Cardiac fibroblast (primary cell): ENCODE measurements around the gene MAMDC4.

Experiments used
- DNase-seq, 2 donors: peaks; one replicate each; pipeline versions ENCODE4 v3.0.0 to v3.0.0-alpha.2; 2010; ENCODE audit warnings: low read depth in 2 of 2
- H3K4me3 ChIP-seq, 2 donors: replicated peaks in 1 of 2; 1 replicate in 1 of 2; 2 replicates in 1 of 2; pipeline ENCODE4 v1.5.1; 2011; ENCODE audit warnings: low read depth in 2 of 2, low read length in 2 of 2, mild to moderate bottlenecking in 2 of 2, moderate library complexity in 1 of 2
- CTCF ChIP-seq: IDR thresholded peaks from one replicate; pipeline ENCODE4 v1.5.1; 2011; ENCODE audit warnings: low read depth, mild to moderate bottlenecking, low read length, inconsistent platforms

The MAMDC4 gene

DNA sequence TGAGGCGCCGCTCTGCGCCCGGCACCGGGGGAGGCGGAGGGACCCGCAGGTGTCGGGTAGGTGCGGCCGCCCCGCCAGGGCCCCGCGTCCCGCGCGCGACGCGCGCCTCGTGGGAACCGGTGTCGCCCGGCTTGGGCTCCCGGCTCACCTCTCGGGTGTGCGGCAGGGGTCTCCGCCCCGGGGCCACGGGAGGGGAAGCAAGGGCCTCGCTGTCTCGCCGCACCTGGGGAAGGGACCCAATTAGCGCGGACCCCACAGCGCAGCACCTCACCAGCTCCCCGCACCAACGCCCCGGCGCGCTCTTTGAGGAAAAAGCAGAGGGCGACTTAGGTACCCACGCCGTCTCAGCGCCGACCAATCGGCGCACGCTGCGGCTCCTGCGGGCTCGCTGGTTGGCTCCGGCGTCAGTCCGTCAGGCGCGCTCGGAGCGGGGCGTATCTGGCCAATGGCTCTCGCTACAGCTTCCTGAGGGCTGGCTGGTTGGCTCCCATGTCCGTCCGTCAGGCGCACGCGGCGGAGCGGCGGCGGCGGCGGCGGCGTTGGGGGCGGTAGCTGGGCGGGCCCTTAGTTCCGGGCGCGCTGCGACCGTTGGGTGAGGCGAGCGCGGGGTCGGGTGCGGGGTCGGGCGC, 33.9 kb downstream of the MAMDC4 start, which contains the start of gene TRAF2:
Gene TRAF2 (plus strand): TSS at position 567 of the 629 bp plus-strand sequence. CDS start 12,225 bp downstream, outside the sequence.
- H3K4me3 ChIP-seq: peak within 1 kb of the TSS; percentile 71 to 80
- no peak for TF ChIP-seq CTCF
- DNase-seq: peak; percentile 99 to 100

DNA sequence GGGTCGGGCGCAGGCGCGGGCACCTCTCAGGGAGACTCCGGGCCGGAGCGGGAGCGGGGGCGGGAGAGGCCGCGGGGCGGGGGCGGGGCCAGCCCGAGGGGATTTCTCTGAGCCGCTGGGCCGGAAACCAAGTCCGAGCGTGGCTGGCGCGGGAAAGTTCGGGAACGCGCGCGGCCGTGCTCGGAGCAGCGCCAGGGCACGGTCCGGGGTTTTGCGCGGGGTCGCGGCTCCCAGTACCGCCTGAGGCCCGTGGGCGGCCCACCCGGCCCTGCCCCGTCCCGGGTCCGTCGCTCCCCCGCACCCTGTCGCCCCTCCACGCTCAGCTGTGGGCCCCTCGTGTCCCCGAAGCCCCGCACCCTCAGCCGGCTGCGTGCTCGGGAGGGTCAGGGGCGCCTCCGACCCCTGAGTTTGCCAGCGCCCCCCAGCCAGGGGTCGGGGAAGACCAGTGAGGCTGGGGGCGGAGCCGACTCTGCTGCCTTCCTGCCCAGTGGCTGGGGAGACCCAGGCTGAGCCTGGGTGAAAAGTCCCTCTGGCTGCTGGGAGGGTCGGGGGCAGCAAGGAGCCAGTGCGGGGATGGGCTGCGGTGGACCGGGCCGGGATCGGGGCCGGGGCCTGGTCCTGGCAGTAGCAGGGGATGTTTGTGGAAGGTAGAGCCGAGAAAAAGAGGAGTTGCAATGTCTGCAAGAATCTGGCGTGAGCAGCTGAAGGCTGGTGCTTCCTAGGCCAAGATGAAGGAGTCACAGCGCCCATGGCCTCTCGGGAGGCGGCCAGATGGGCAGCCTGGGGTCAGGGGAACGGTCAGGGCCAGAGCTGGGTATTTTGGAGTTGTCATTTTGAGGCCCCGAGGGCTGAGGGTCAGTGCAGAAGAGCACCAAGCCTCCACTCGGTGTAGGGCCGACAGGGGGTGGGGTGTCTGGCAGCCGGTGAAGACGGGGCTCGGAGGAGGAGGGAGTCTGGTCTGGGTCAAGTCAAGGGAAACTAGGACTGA, 34.8 kb downstream of the MAMDC4 start:
- DNase-seq: peak; percentile 12 to 28
- H3K4me3 ChIP-seq: peak overlapping the region; percentile 66 to 80
- TF ChIP-seq CTCF: no peak

DNA sequence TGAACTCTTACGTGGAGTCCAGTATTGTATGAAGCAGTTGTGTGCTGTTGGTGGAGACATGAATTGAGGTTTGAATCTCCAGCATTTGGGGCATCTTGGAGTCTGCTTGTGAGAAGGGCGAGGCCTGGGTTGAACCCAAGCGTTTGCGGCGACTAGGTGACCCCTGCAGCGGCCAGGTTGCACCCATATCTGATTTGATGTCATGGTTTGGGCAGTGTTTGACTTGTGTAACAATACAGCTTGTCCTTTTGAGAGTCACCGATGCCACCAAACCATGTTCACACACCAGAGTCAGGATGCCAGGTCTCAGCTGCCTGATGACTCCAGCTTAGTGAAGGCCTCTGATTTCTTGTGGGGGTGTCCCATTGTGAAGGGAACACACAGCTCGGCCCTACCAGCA, 36.3 kb downstream of the MAMDC4 start:
- DNase-seq: no peak
- no peak for TF ChIP-seq CTCF
- no peak overlapping the region for H3K4me3 ChIP-seq

DNA sequence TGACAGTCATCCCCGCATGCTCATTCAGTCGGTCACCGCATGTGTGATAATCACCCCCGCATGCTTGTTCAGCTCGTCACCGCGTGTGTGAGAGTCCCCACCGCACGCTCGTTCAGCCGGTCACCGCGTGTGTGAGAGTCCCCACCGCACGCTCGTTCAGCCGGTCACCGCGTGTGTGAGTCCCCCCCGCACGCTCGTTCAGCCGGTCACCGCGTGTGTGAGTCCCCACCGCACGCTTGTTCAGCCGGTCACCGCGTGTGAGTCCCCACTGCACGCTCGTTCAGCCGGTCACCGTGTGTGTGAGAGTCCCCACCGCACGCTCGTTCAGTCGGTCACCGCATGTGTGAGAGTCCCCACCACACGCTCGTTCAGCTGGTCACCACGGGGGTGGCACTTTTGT, 37.7 kb downstream of the MAMDC4 start:
- DNase-seq: no peak
- TF ChIP-seq CTCF: no peak
- no peak overlapping the region for H3K4me3 ChIP-seq

- DNase-seq: no peak
- TF ChIP-seq CTCF: no peak
These were observed 38.5 kb downstream of the MAMDC4 start for GRCh38 chr9:136890661-136891060.

GRCh38 chr9:136896027-136896426, 43.9 kb downstream of the MAMDC4 start:
- TF ChIP-seq CTCF: no peak
- no peak for DNase-seq
- no peak overlapping the region for H3K4me3 ChIP-seq

More at GRCh38 chr9:136890661-136891060, 38.5 kb downstream of the MAMDC4 start:
- no peak overlapping the region for H3K4me3 ChIP-seq
